ENCODE data around the gene CTSF.
"Not testable (repeated sequence)": the region's sequence is repeated elsewhere in the genome, so short reads cannot be mapped to it uniquely, and the experiment has no call there.

CTSF gene

DNA sequence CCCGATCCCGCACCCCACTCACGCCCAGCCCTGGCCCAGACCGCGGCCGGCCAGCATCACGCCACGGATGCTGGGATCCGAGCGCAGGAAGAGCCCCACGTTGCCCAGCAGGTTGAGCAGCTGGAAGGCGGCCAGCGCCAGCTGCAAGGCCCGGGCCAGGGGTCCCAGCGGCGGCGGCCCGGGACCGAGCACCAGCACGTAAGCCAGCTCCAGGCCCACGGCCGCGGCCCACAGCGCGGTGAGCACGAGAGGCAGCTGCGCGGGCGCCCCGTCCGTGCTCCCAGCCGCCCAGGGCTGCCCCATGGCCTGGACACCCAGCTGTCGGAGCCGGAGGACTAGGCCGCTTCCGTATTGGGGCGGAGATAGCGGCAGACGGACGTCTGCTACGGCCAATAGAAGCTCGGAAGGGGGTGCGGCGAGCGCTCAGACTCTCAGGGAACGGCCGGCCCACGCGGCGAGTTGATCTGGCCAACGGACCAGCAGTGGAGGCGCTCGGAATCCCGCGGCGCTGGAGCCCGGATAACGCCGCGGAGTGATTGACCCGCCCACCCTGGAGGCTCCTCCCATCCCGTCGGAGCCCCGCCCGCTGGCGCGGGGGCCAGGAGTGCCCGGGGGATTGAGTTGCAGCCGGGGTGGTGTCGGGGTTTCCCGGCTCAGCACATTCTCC lies 22.6 kb downstream of the CTSF start, which contains the start of gene ZDHHC24:
Gene ZDHHC24, minus strand, starts transcription at position 348 of the 667 bp plus-strand sequence. Its CDS starts 45 bp downstream, at position 303.
- Histone ChIP-seq H3K4me3 (ENCODE audit: low read depth, low read length) (peak within 1 kb of the TSS; percentile 71), H3K9me3 (ENCODE audit: control insufficient read depth, insufficient read depth, low read length) (no peaks in the 10 kb centered on the region), H3K36me3 (ENCODE audit: control insufficient read depth, insufficient read depth, low read length) (no peaks in the 10 kb centered on the region; the same call in 1 of the 2 replicates), H3K4me1 (ENCODE audit: control insufficient read depth, insufficient read depth, low read length) (peaks cover 18% of the 10 kb centered on the region; the same call in 1 of the 2 replicates), H3K27me3 (ENCODE audit: control insufficient read depth, insufficient read depth, low read length) (no peaks in the 10 kb centered on the region; the same call in 1 of the 2 replicates), H3K9ac (ENCODE audit: low read depth, low read length) (peak within 1 kb of the TSS; percentile 39), H3K27ac (ENCODE audit: low read depth, low read length) (peak within 1 kb of the TSS; percentile 59)

DNA sequence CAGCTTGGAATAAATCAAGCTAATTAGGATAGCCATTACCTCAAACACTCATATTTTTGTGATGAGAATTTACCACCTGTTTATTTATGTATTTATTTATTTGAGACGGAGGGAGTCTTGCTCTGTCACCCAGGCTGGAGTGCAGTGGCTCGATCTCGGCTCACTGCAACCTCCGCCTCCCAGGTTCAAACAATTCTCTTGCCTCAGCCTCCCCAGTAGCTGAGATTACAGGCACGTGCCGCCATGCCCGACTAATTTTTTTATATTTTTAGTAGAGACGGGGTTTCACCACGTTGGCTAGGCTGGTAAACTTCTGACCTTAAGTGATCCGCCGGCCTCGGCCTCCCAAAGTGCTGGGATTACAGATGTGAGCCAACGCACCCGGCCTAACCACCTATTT lies 23.5 kb downstream of the CTSF start:
- H3K27me3 ChIP-seq (ENCODE audit: control insufficient read depth, insufficient read depth, low read length); H3K27ac ChIP-seq (ENCODE audit: low read depth, low read length); H3K9me3 ChIP-seq (ENCODE audit: control insufficient read depth, insufficient read depth, low read length); H3K36me3 ChIP-seq (ENCODE audit: control insufficient read depth, insufficient read depth, low read length): not testable (repeated sequence)
- 0 out of 2 replicates have a peak overlapping the region, but pooled peaks have one; percentile 39 for H3K9ac ChIP-seq (ENCODE audit: low read depth, low read length)
- H3K4me3 ChIP-seq (ENCODE audit: low read depth, low read length): peak overlapping the region; percentile 71; the same call in 1 of the 2 replicates
- H3K4me1 ChIP-seq (ENCODE audit: control insufficient read depth, insufficient read depth, low read length): peaks cover 18% of the 10 kb centered on the region; the same call in 1 of the 2 replicates

DNA sequence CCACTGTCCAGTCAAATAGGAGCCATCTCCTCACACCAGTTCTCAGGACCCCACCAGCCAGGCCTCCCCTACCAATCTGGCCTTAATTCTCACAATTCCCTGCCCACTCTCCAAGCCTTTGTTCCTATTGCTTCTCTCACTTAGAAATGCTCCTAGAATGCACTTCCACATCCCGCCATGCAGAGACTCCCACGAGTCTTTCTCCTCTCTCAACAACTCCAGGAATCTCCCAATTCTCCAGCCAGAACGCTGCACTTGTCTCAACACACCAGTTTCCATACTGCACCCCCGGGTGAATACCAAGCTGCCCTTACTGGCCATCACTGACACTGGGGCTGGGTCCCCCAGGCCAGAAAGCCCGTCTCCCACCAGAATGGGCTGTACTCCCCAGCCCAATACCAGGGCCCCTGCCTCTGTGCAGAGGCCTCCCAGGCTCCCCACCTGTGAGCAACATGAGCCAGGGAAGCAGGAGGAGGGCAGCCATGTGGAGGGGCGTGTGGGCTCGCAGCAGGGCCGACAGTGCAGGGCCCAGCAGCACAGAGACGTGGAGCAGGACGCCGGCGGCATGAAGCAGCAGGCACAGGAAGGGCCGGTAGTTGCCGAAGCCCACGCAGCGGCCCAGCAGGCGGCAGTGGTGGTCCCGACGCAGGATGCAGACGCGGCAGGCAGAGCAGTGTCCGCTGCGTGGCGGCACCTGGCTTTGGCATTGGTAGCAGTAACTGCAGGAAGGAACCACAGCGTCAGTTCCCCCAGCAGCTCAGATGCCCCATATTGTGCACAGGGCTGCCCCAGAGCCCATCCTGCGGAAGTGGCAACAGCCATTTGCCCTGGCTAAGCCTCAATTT lies 24.9 kb downstream of the CTSF start:
- H3K36me3 ChIP-seq (ENCODE audit: control insufficient read depth, insufficient read depth, low read length): no peaks in the 10 kb centered on the region; the same call in 1 of the 2 replicates
- no peaks in the 10 kb centered on the region for H3K9me3 ChIP-seq (ENCODE audit: control insufficient read depth, insufficient read depth, low read length)
- H3K27me3 ChIP-seq (ENCODE audit: control insufficient read depth, insufficient read depth, low read length): no peaks in the 10 kb centered on the region
- no peak overlapping the region for H3K27ac ChIP-seq (ENCODE audit: low read depth, low read length)
- no peak overlapping the region; the same call in 1 of the 2 replicates for H3K4me3 ChIP-seq (ENCODE audit: low read depth, low read length)
- H3K9ac ChIP-seq (ENCODE audit: low read depth, low read length): no peak overlapping the region
- peaks cover 11% of the 10 kb centered on the region; the same call in 1 of the 2 replicates for H3K4me1 ChIP-seq (ENCODE audit: control insufficient read depth, insufficient read depth, low read length)

DNA sequence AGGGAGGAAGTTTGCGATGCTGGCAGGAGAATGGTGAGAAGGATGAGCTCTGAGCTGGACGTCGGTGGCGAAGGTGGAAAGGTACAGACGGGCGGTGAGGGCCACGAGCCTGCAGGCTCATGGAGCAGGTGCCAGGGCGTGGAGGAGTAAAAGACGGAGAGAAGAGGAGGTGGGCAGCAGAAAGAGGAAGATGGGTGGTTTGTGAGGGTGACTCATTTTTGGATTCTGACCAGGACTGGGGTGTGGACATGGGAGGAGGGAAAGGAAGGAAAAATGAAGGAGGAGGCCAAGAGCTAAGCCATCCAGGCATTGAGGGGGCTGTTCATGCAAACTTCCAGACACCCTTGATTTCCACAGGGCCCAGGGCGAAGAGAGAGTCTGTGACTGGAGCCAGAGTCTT lies 26.0 kb downstream of the CTSF start:
- H3K4me1 ChIP-seq (ENCODE audit: control insufficient read depth, insufficient read depth, low read length): peaks cover 9% of the 10 kb centered on the region; the same call in 1 of the 2 replicates
- H3K27me3 ChIP-seq (ENCODE audit: control insufficient read depth, insufficient read depth, low read length): no peaks in the 10 kb centered on the region
- no peak overlapping the region for H3K27ac ChIP-seq (ENCODE audit: low read depth, low read length)
- no peaks in the 10 kb centered on the region; the same call in 1 of the 2 replicates for H3K36me3 ChIP-seq (ENCODE audit: control insufficient read depth, insufficient read depth, low read length)
- no peak overlapping the region for H3K9ac ChIP-seq (ENCODE audit: low read depth, low read length)
- H3K9me3 ChIP-seq (ENCODE audit: control insufficient read depth, insufficient read depth, low read length): no peaks in the 10 kb centered on the region
- no peak overlapping the region for H3K4me3 ChIP-seq (ENCODE audit: low read depth, low read length)

DNA sequence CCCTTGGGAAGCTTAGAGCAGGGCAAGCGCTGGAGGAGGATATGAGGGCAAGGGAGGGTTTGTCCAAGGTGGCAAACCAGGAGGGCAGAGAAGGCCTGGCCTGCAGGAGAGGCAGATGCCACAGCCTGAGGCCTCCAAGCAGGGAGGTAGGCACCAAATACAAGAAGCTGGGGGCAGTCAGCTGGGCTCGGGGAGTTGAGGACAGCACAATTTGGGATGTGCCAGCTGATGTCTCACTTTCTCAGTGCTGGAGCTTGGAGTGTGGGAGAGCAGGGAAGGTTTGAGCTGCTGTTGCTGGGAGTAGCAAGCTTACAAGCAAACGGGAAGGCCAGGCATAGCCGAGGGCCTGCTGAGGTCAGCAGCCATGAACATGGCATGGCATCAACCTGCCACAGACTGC lies 26.5 kb downstream of the CTSF start:
- Histone ChIP-seq H3K4me3 (ENCODE audit: low read depth, low read length) (no peak overlapping the region), H3K9me3 (ENCODE audit: control insufficient read depth, insufficient read depth, low read length) (no peaks in the 10 kb centered on the region), H3K4me1 (ENCODE audit: control insufficient read depth, insufficient read depth, low read length) (peaks cover 9% of the 10 kb centered on the region; the same call in 1 of the 2 replicates), H3K27me3 (ENCODE audit: control insufficient read depth, insufficient read depth, low read length) (no peaks in the 10 kb centered on the region), H3K27ac (ENCODE audit: low read depth, low read length) (no peak overlapping the region), H3K36me3 (ENCODE audit: control insufficient read depth, insufficient read depth, low read length) (no peaks in the 10 kb centered on the region; the same call in 1 of the 2 replicates), H3K9ac (ENCODE audit: low read depth, low read length) (no peak overlapping the region)

DNA sequence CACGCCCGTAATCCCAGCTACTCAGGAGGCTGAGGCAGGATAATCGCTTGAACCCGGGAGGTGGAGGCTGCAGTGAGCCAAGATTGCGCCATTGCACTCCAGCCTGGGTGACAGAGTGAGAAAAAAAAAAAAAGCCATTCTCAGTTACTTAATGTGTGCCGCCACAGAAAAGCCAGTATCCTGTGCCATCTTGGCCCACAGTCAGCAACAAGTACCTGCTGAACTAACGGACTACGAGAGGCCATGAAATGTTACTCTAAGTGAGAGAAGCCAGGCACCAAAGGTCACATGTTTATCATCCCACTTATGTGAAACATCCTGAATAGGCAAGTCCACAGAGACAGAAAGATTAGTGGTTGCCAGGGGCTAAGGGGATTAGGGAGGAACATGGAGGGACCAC lies 27.8 kb downstream of the CTSF start:
- not testable (repeated sequence) for H3K9me3 ChIP-seq (ENCODE audit: control insufficient read depth, insufficient read depth, low read length); H3K9ac ChIP-seq (ENCODE audit: low read depth, low read length); H3K4me3 ChIP-seq (ENCODE audit: low read depth, low read length); H3K4me1 ChIP-seq (ENCODE audit: control insufficient read depth, insufficient read depth, low read length); H3K36me3 ChIP-seq (ENCODE audit: control insufficient read depth, insufficient read depth, low read length); H3K27me3 ChIP-seq (ENCODE audit: control insufficient read depth, insufficient read depth, low read length); H3K27ac ChIP-seq (ENCODE audit: low read depth, low read length)

DNA sequence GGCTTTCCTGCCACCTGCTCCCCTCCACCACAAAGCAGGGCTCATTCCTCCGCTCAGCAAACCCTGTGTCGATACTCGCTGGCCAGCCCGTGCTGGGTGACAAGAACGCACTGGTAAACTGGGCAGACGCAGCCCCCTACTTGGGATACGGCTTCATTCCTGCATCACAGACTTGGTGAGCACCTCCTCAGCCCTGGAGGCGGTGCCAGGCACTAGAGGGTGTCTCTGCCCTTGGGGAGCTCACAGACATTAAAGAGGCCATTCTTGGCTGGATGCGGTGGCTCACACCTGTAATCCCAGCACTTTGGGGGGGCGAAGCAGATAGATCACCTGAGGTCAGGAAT lies 28.6 kb downstream of the CTSF start:
- Histone ChIP-seq H3K36me3 (ENCODE audit: control insufficient read depth, insufficient read depth, low read length) (no peaks in the 10 kb centered on the region; the same call in 1 of the 2 replicates), H3K9ac (ENCODE audit: low read depth, low read length) (no peak overlapping the region), H3K27me3 (ENCODE audit: control insufficient read depth, insufficient read depth, low read length) (no peaks in the 10 kb centered on the region), H3K9me3 (ENCODE audit: control insufficient read depth, insufficient read depth, low read length) (no peaks in the 10 kb centered on the region), H3K27ac (ENCODE audit: low read depth, low read length) (no peak overlapping the region), H3K4me3 (ENCODE audit: low read depth, low read length) (no peak overlapping the region), H3K4me1 (ENCODE audit: control insufficient read depth, insufficient read depth, low read length) (peaks cover 5% of the 10 kb centered on the region; the same call in 1 of the 2 replicates)

DNA sequence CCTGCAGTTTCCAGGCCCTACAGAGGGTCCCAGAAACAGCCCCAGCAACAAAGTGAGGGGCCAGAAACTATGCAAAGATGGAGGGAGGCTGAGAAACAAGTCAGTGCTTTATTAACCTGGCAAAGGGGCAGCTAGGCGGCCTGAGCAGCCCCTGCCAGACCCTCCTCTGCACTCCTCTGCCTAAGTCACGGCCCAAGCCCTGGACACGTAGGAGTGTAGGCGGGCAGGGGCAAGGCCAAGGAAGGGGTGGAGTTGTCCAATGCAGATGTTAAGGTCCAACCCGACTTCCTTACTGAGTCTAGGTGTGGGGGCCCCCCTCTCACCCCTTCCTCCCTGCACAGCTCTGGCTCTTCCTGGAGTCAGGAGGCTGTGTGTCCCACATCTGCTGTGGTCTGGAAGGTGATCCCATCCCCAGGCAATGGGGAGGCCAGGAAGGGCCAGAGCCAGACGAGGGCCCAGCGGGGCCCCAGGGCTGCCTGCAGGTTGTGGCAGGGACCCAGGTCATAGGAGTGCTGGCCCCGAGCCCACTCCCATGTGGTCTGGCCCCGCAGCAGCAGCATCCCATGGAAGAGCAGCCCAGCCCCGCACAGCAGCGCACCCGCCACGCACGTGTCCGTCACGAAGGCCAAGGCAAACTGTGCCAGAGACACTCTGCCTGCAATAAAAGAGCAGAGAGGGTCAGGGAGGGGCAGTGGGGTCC lies 29.1 kb downstream of the CTSF start:
- no peaks in the 10 kb centered on the region for H3K27me3 ChIP-seq (ENCODE audit: control insufficient read depth, insufficient read depth, low read length)
- no peaks in the 10 kb centered on the region; the same call in 1 of the 2 replicates for H3K36me3 ChIP-seq (ENCODE audit: control insufficient read depth, insufficient read depth, low read length)
- H3K27ac ChIP-seq (ENCODE audit: low read depth, low read length): no peak overlapping the region
- no peak overlapping the region for H3K9ac ChIP-seq (ENCODE audit: low read depth, low read length)
- H3K4me1 ChIP-seq (ENCODE audit: control insufficient read depth, insufficient read depth, low read length): peaks cover 5% of the 10 kb centered on the region; the same call in 1 of the 2 replicates
- H3K9me3 ChIP-seq (ENCODE audit: control insufficient read depth, insufficient read depth, low read length): no peaks in the 10 kb centered on the region
- no peak overlapping the region for H3K4me3 ChIP-seq (ENCODE audit: low read depth, low read length)

DNA sequence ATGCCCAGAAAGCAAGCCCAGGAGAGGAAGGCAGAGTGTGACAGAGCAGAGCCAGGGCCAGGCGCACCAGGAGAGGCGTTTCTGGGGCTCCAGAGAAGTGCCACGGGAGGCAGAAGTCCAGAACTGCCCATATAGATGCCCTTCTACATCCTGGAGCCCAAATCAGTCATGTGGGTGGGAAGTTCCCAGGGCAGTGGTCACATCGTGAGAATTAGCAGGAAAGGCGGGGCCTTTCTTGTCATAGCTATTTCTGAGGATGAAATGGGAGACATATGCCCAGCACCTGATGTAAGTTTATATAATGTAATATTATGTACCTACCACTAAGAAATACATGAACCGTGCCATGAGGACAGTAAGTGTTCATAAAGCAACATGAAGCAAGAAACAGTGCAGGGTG lies 35.6 kb downstream of the CTSF start:
- Histone ChIP-seq H3K27ac (ENCODE audit: low read depth, low read length) (no peak overlapping the region), H3K9ac (ENCODE audit: low read depth, low read length) (no peak overlapping the region), H3K27me3 (ENCODE audit: control insufficient read depth, insufficient read depth, low read length) (no peaks in the 10 kb centered on the region), H3K4me1 (ENCODE audit: control insufficient read depth, insufficient read depth, low read length) (no peaks in the 10 kb centered on the region), H3K4me3 (ENCODE audit: low read depth, low read length) (no peak overlapping the region), H3K36me3 (ENCODE audit: control insufficient read depth, insufficient read depth, low read length) (0 out of 2 replicates have a peak, but pooled peaks cover 2% of the 10 kb centered on the region), H3K9me3 (ENCODE audit: control insufficient read depth, insufficient read depth, low read length) (no peaks in the 10 kb centered on the region)

DNA sequence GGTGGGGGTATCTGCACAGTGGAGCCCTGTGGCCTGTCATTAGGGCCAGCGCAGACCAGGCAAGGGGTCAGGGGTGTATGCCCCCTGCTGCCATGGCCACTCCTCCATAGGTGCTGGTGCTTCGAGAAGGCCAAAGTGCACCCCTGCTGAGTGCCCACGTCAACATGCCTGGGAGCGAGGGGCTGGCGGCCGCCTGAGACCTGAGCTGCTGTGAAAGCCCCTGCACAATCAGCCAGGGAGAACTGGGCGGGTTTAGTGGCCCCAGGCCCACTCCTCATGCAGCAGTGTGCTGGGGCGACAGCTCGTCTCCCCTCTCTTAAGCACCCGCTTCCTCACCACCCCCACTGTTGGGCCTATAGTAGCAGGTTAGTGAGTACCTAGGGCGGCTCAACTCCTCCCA lies 36.6 kb downstream of the CTSF start:
- Histone ChIP-seq H3K4me1 (ENCODE audit: control insufficient read depth, insufficient read depth, low read length) (no peaks in the 10 kb centered on the region), H3K9me3 (ENCODE audit: control insufficient read depth, insufficient read depth, low read length) (no peaks in the 10 kb centered on the region), H3K4me3 (ENCODE audit: low read depth, low read length) (no peak overlapping the region), H3K36me3 (ENCODE audit: control insufficient read depth, insufficient read depth, low read length) (0 out of 2 replicates have a peak, but pooled peaks cover 2% of the 10 kb centered on the region), H3K27ac (ENCODE audit: low read depth, low read length) (no peak overlapping the region), H3K9ac (ENCODE audit: low read depth, low read length) (no peak overlapping the region), H3K27me3 (ENCODE audit: control insufficient read depth, insufficient read depth, low read length) (no peaks in the 10 kb centered on the region)

All from HUES48 (cell line).